HG03520 (cell line): ENCODE data around the gene PHKB.
A peak's percentile ranks its signal among the peaks of the same experiment; 100 is the strongest.
"Not testable (repeated sequence)": the region's sequence is repeated elsewhere in the genome, so short reads cannot be mapped to it uniquely, and the experiment has no call there.

Source experiments
- ATAC-seq: cut with Tn5 transposase; IDR thresholded peaks from one replicate; pipeline ENCODE4 v1.9.1; 2021; ENCODE audit warnings: mild to moderate bottlenecking, moderate library complexity; ENCODE audit not compliant: unreplicated experiment

PHKB gene

DNA sequence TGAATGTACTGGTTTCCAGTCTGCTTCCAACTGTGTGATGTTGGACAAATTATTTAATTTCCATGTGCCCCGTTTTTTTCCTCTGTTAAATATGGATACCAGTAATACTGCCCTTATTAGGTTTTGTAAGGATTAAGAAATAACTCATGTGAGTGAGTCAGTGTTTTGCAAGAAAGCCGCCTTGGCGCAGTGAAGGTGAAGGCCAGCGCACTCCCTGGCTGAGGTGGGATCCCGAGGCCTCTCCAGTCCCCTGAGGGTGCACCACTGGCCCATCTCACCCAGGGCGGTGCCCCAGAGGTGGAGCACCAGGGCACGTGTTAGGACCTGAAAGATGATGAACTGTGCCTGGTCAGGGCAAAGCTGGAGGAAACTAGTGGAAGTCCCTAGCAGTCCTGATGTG lies 43.5 kb downstream of the PHKB start:
- ATAC-seq, result no peak

DNA sequence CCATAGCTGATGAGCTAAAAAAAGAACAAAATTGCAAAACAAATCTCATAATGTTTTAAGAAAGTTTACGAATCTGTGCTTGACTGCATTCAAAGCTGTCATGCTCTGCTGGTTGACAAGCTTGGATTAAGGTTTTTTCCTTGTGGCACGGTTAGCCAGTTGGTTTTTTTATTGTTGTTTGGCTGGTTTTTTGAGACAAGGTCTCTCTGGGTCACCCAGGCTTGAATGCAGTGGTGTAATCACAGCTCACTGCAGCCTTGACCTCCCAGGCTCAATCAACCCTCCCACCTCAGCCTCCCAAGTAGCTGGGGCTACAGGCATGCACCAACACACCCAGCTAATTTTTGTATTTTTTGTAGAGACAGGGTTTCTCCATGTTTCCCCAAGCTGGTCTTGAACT lies 45.7 kb downstream of the PHKB start:
- ATAC-seq, result no peak

- no peak for ATAC-seq
These were observed 46.6 kb downstream of the PHKB start for GRCh38 chr16:47507701-47508100.

DNA sequence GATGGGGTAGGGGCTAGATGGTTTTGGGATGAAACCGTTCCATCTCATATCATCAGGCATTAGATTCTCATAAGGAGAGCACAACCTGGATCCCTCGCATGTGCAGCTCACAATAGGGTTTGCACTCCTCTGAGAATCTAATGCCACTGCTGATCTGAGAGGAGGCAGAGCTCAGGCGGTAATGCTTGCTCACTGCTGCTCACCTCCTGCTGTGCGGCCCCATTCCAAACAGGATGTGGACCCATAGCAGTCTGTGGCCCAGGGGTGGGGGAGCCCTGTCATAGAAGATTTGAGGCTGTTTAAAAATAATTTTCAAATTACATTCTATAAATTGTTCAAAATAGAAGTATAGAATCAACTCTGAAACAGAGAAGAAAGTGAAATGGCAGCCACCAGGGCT lies 50.8 kb downstream of the PHKB start:
- no peak for ATAC-seq

GRCh38 chr16:47519037-47519436 lies 57.9 kb downstream of the PHKB start:
- ATAC-seq, result no peak

- ATAC-seq, result no peak
These were observed 58.4 kb downstream of the PHKB start for GRCh38 chr16:47519546-47519945.

- no peak for ATAC-seq
These were observed 59.0 kb downstream of the PHKB start for GRCh38 chr16:47519996-47520679.

GRCh38 chr16:47523342-47524006 lies 62.3 kb downstream of the PHKB start:
- peak; percentile 100 for ATAC-seq

GRCh38 chr16:47524007-47524405 lies 62.9 kb downstream of the PHKB start:
- no peak for ATAC-seq

DNA sequence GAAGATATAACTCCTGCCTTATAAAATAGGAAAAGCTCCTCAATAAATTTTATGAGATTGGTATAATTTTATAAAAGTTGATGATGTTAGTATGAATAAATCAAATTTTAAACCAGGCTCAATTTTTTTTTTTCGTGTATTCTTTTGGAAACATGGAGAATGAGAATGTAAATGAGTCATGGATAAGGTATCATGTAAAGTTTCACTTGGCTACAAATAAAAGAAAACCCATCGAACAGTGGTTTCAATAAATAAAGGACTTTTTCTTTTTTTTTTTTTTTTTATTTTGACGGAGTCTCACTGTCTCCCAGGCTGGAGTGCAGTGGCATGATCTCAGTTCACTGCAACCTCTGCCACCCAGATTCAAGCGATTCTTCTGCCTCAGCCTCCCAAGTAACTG lies 67.3 kb downstream of the PHKB start:
- ATAC-seq, result no peak

DNA sequence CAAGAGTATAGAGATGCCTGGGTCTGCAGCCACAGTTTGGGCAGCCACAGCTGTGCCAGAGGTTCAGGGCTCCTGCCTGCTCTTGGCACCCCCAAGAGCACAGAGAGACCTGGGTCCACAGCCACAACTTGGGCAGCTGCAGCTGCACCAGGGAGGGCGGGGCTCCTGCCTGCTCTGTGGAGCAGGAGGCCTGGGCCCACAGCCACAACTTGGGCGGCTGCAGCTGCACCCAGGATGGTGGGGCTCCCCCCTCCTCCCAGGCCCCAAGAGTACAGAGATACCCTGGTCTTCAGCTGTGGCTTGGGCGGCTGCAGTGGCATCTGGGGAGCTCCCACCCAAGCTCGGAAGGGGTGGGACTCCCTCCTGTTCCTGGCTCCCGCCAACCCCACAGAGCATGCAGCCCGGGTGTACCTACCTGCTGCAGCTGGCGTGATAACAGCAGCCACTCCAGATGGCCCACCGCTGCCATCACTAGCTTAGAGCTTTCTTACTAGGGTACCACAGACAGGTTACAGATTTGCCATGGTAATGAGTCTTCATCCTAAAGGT lies 72.7 kb downstream of the PHKB start:
- ATAC-seq, result no peak

DNA sequence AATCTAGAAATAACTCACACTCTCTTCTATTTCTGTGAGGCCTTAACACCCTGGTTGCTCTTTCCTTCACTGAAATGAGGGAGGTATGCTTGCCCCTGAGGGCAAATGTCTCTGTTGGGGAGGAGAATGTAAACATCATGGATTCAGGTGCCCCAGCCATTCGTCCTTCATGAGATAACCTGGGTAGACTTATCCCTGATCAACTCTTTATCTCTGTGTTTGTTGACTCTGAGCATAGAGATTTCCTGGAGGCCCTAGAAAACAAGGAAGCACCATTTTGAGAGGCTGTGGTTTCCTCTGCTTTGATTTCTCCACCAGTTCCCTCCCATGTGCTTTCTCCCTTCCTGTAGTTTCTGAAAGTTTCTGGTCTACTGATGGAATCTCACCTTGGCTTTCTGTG lies 77.3 kb downstream of the PHKB start:
- ATAC-seq, result no peak

DNA sequence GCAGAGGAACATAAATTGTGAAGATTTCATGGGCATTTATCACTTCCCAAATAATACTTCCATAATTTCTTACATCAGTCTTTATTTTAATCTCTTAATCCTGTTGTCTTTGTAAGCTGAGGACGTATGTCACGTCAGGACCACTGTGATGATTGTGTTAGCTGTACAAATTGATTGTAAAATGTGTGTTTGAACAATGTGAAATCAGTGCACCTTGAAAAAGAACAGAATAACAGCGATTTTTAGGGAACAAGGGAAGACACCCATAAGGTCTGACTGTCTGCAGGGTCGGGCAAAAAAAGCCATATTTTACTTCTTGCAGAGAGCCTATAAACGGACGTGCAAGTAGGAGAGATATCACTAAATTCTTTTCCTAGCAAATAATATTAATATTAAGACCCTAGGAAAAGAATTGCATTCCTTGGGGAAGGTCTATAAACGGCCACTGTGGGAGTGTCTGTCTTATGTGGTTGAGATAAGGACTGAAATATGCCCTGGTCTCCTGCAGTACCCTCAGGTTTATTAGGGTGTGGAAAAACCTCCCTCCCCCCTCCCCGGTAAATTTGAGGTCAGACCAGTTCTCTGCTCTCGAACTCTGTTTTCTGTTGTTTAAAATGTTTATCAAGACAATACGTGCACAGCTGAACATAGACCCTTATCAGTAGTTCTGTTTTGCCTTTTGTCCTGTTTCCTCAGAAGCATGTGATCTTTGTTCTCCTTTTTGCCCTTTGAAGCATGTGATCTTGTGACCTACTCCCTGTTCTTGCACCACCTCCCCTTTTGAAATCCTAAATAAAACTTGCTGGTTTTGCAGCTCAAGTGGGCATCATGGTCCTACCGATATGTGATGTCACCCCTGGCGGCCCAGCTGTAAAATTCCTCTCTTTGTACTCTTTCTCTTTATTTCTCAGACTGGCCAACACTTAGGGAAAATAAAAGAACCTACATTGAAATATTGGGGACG lies 78.9 kb downstream of the PHKB start:
- not testable (repeated sequence) for ATAC-seq

DNA sequence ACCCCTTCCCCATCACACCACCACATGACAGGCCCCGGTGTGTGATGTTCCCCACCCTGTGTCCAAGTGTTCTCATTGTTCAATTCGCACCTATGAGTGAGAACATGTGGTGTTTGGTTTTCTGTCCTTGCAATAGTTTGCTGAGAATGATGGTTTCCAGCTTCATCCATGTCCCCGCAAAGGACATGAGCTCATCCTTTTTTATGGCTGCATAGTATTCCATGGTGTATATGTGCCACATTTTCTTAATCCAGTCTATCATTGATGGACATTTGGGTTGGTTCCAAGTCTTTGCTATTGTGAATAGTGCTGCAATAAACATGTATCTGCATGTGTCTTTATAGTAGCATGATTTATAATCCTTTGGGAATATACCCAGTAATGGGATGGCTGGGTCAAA lies 80.0 kb downstream of the PHKB start:
- not testable (repeated sequence) for ATAC-seq

- ATAC-seq, result not testable (repeated sequence)
These were observed 83.1 kb downstream of the PHKB start for GRCh38 chr16:47544255-47544654.

DNA sequence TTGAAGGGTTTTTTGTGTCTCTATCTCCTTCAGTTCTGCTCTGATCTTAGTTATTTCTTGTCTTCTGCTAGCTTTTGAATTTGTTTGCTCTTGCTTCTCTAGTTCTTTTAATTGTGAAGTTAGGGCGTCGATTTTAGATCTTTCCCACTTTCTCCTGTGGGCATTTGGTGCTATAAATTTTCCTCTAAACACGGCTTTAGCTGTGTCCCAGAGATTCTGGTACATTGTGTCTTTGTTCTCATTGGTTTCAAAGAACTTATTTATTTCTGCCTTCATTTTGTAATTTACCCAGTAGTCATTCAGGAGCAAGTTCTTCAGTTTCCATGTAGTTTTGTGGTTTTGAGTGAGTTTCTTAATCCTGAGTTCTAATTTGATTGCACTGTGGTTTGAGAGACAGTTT lies 90.1 kb downstream of the PHKB start:
- ATAC-seq, result not testable (repeated sequence)

GRCh38 chr16:47551767-47552166 lies 90.6 kb downstream of the PHKB start:
- ATAC-seq, result not testable (repeated sequence)

DNA sequence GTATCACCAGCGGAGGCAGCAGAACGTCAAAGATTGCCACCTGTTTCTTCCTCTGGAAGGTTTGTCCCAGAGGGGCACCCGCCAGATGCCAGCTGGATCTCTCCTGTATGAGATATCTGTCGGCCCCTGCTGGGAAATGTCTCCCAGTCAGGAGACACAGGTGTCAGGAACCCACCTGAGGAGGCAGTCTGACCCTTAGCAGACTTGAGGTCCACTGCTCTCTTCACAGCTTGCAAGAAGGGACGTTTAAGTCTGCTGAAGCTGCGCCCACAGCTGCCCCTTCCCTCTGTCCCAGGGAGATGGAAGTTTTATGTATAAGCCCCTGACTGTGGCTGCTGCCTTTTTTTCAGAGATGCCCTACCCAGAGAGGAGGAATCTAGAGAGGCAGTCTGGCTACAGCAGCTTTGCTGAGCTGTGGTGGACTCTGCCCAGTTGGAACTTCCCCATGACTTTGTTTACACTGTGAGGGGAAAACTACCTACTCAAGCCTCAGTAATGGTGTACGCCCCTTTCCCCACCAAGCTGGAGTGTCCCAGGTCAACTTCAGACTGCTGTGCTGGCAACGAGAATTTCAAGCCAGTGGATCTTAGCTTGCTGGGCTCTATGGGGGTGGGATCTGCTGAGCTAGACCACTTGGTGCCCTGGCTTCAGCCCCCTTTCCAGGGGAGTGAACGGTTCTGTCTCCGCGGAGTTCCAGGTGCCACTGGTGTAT lies 92.9 kb downstream of the PHKB start:
- ATAC-seq, result no peak

GRCh38 chr16:47554587-47554986 lies 93.5 kb downstream of the PHKB start:
- not testable (repeated sequence) for ATAC-seq

GRCh38 chr16:47561286-47561685 lies 100.2 kb downstream of the PHKB start:
- ATAC-seq, result no peak

GRCh38 chr16:47562366-47562765 lies 101.2 kb downstream of the PHKB start:
- ATAC-seq, result no peak
